CD4-positive, alpha-beta T cell treated with Interleukin-15 for 1 hour (primary cell): ENCODE measurements around the gene ROBO1.

ENCODE experiments used
- DNase-seq: peaks from one replicate; pipeline ENCODE4 v3.0.0-alpha.2; 2020

Gene ROBO1

DNA sequence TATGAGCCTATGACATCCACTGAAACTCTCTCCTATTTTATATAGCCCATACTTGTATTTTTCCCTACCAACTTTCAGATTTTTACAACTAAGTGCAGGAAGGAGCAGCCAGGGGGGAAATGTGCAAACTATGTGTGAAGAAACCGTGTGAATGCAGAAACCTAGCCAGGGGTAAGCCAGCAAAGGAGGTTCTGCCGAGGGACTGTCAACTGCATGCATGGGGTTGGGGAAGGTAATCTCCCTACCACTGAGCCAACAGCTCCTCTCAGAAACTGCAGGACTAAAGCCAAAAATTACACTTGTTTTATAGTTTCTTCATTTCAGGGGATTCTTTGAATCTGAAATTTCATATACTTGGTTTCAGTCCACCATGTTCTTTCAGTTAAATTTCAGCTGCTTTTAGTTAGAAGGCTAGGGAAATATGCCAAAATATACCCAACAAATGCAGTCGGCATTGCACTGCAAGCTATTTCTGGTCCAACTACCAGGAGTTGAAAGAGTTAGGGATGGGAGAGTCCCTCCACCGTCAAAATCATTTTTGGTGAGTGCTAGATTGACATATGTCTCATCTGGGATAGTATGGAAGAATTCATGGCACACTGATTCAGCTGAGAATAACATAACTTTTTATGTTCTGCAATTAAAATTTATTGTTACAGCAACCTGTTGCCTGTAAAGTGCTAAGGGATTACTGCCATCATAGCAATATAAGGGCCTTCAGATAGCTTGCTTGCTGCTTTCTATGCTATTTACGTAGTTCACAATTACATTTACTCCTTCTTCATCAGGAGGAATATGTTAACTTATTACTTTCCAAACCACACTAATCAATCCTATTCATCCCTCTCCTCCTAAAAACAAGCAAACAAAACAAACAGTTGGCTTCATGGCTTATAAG, 904.2 kb downstream of the ROBO1 start:
- no peak for DNase-seq

DNA sequence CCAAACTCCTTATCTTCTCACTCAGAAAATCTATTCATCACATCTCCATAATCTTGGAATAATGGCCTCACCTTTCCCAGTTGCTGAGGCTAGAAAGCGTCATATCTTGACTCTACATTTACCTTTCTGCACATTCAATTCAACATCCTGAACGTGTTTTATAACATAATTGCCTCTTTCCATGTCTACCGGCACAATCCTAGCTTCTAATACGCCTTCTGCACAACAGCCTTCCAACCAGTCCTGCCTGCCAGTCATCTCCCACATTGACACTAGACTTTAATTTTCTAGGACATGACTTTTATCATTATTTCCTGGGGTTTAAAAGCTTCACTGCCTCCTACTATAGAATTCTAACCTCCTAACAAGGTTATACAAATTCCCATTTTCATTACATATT, 906.6 kb downstream of the ROBO1 start:
- DNase-seq, result no peak

GRCh38 chr3:78860567-78860966, 907.2 kb downstream of the ROBO1 start:
- no peak for DNase-seq

DNA sequence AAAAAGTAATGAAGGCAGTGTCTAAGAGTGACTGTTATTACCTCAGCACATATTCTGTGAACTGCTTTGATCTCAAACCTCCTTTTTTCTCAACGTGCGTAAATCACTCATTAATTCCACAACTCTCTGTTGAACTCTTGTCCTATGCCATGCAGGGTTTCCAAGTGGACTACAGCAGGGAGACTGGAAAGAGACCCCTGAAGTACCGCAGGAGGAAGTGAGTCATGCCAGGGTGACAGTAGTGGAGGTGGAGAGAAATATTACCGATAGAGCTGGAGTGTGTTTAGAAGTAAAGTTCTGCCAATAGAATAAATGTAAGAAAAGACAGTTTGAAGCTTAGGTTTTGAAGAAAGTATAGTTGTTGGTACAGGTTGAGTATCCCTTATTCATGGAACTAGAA, 908.9 kb downstream of the ROBO1 start:
- no peak for DNase-seq

- DNase-seq, result no peak
Observed at GRCh38 chr3:78858174-78858573, 909.6 kb downstream of the ROBO1 start.

DNA sequence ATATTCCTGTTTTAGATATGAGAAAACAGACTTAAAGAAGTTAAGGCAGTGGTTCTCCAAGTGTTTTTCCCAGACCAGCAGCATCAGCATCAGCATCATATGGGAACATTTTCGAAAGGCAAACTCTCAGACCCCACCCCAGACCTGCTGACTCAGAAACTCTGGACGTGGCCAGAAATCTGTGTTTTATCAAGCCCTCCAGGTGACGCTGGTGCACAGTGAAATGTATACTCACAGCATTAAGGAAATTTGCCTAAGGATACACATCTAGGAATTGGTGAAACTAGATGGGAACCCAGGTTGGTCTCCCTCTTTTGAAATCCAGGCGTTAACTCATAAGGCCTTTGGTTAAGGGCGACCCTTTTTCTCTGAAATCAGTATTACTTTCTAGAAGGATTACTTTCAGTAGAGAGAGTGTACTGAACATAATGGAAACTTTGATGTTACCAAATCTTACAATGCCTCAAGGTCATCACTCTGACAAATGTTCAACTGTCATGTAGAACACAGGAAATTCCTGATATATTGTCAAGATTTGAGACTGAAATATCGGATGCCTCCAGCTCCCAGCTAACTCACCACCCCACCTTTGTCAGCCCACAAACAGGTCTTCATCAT, 910.2 kb downstream of the ROBO1 start:
- no peak for DNase-seq

DNA sequence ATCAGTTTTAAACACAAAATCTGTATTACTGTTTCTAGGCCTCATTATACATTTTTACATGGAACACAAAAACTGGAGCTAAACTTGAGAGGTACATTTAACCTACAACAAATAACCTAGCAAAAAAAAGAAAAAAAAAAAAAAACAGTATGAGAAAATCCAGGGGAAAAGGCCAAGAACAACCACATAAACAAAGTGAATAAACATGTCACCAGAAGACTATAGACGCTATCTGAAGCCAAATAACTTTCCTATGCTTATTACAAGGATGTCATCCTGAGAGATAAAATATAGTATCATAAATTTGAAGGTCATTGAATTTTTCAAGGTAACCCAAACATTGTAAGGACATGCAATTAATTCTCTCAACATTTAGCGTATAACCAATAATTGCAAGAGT, 911.6 kb downstream of the ROBO1 start:
- DNase-seq, result no peak

DNA sequence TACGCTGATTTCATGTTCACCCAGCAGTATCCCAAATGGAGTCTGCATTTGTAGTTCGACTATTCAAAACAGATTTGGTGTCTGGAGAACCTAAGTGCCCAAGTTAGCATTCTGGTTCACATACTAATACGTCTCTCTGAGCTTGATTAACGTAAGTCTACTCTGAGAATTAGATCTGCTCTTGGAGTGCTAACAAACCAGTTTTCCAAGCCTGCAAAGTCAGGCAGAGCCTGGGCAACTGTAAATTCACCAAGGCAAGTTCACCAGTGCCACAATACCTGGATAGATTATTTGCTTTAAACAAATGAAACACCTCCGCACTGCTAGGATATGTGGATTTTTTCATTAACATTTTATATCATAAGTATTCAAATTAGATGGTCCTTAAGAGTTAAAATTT, 912.6 kb downstream of the ROBO1 start:
- DNase-seq, result no peak

DNA sequence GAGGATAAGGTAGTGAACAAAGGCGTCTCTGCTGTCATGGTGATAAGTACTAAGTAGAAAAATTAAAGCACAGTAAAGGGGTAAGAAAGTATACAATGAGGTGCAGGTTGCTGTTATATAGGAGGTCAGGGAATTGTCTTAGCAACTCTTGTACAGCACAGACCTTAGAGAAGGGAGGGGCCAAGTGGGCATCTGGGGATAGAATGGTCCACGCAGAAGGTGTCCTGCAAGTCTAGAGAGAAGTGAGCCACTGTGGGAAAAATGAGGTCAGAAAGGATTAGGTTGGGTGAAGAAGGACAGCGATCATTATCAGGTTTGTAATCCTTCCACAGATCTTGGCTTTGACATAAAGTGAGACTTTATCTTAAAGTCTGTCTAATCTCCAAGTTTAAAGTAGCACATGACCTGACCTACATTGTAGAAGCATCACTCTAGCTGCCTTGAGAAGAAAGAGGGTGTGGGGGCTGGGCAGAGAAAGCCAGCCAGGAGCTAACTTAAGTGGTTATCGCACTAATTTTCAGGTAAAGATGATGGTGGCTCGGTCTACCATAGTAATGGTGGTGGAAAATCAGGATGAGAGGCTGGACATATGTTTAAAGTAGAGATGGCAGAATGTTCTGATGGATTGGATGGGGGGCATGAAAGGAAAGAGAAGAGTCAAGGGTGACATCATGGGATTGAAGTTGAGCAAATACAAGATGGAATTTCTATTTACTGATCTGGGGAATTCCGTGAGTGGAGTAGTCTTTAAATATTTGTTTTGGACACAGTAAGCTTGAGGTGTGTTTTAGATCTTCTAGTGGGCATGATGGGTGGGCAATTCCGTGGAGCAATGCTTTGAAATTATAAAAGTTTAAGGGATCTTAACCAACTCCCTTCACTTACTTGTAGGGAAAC, 919.2 kb downstream of the ROBO1 start:
- no peak for DNase-seq

DNA sequence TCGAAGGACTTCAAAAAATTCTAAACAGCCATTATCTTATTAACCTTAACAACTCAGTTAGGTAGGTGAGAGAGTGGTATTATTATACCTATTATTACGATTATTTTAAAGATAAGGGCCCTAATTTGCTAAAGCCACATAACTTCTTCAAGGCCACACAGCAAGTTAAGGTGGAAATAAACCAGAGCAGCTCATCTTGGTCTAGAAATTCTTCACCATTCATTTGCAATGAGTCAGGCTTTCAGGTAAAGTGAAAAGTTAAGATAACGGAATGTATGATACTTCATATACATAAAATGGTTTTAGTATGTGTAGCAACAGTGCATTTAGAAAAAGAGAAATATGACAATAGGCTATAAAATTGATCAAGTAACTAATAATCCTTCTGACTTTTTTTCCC, 920.2 kb downstream of the ROBO1 start:
- no peak for DNase-seq

DNA sequence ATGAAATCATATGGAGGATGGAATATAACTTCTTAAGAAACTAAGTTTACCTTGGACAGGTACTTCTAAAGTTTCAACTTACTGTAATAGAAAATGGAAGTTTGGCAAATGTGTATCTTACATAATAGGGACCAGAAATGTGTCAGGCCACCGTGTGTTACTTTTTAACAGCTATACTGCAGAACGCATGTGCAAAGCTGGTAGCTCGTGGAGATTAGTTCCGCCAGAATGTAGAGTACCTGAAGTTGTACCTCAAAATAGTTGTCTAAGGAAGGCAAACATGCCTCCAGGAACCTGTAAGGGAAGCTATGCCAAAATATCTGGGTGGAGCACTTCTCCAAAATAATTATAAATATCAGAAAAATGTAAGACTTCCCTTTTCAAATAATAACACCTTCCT, 920.6 kb downstream of the ROBO1 start:
- DNase-seq, result no peak

- DNase-seq, result no peak
Observed at GRCh38 chr3:78846718-78847117, 921.1 kb downstream of the ROBO1 start.

DNA sequence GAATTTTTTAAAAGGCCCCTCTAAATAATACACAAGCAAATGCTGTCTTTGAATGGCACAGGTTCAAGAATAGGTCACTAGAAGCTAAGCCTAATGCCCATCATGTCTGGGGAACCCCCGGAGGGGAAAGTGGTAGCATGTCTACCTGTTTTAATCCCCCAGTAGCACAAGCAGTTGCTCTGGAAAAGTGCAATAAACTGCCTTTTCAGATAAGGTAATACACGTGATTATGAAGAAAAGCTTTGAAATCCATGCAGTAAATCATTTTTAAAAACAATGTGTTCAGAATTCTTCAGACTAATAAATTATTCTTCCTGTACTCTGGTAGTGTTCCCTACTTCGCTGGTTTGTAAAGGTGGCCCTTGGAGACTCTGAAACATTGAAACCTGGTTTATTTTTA, 922.2 kb downstream of the ROBO1 start:
- DNase-seq, result no peak

DNA sequence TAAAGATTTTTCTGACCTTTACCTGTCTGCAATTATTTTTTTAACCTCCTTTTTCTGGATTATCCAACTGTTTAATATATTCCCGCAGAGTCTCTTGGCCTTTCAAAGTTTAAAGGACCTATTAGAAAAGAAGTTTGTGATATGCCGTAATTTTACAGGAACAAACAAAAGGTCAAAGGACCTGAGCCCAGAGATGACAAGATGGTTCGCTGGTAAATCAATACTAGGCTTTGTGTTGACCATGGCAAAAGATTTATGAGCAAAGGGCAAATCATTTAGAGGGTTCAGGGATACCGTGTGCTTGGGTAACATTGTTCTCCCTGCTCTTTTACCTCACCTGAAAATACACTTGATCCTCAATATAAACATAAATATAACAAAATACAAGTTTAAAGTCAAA, 923.5 kb downstream of the ROBO1 start:
- DNase-seq, result no peak

DNA sequence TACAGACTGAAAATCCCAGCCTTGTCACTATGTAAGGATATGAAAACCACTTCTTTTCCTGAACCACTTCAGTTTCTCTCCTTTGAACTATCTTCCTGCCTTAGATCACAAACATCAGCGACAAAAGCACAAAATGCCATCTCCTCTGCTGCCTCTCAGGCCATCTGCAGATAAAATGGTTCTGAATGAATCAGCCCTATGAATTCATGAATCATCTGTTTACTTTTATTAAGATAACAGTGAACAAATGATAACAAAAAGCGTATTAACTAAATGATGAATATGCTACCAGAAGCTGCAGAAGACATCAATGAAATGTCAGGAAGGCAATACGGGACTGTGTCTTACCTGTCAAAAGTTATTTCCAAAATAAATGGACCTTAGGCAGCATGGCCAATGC, 928.1 kb downstream of the ROBO1 start:
- no peak for DNase-seq

DNA sequence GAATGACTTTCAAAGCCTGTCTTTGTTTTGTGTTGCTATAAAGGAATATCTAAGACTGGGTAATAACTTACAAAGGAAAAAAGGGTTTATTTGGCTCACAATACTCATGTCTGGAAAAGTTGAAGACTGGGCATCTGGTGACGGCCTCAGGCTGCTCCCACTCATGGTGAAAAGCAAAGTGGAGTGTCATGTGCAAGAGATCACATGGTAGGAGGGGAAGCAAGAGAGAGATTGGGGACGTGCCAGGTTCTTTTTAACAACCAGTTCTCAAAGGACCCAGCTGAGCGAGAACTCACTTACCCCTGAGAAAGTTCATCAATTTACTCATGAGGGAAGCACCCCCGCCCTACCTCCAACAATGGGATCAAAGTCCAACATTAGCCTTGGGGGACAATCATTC, 929.4 kb downstream of the ROBO1 start:
- no peak for DNase-seq

DNA sequence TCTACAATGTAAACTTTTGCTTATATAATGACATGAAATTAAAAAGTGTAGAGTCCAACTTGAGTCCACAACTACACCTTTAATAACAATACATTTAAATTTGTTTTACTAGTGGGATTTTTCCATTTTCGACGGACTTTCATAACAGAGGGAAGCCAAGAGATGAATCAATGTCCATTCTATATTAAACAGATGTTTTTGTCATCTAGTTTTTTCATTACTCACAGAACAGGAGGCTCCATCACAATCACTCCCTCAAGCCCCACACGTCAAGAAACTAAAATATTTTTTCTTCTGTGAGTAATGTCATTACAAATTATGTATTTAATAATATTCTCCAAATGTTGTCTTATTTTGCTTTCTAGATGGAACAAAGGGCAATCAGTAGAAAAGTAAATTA, 932.9 kb downstream of the ROBO1 start:
- DNase-seq, result no peak

DNA sequence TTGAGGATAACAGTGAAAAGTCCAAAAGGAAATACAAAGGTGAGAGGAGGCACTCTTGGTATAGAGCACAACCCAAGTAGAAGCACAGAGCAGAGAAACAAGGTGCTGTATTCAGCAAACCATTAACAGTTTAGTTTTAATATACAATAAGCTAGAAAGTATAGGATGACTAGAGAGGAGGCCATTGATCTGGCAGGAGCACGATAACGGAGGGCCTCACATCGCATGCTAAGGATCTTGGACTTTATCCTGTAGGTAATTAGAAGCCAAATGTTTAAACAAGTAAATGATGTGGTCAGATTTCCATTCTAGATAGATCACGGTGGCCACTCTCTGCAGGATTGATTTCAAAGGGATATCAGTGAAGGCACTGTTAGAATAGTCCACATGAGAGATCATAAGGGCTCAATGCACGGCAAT, 935.0 kb downstream of the ROBO1 start:
- DNase-seq, result no peak

- DNase-seq, result no peak
Observed at GRCh38 chr3:78831446-78831972, 936.3 kb downstream of the ROBO1 start.

- no peak for DNase-seq
Observed at GRCh38 chr3:78830470-78830869, 937.3 kb downstream of the ROBO1 start.

DNA sequence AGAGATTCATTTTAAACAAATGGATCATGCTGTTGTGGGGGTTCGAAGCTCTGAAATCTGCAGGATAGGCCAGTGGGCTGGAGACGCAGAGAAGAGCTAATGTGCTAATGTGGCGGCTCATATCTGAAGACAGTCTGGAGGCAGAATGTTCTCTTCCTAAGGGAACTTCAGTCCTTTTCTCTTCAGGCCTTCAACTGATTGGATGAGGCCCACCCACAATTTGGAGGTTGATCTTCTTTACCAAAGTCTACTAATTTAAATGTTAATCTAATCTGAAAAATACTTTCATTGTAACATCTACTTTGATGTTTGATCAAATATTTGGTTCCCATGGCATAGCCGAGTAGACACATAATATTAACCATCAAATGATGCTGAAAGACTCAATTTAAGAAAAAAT, 940.2 kb downstream of the ROBO1 start:
- DNase-seq, result no peak

GRCh38 chr3:78825858-78826215, 942.0 kb downstream of the ROBO1 start:
- DNase-seq, result no peak

GRCh38 chr3:78825118-78825857, 942.5 kb downstream of the ROBO1 start:
- no peak for DNase-seq
